UCSD-AML1 (cell line): ENCODE data around the gene PRSS12.
"Not testable (repeated sequence)": the region's sequence is repeated elsewhere in the genome, so short reads cannot be mapped to it uniquely, and the experiment has no call there.

ENCODE experiments used
- DNase-seq: peaks from one replicate; lab custom pipeline; 2025; ENCODE audit not compliant: unreplicated experiment; lab: John Stamatoyannopoulos, UW

Gene PRSS12

GRCh38 chr4:118326585-118326984 is 26.2 kb downstream of the PRSS12 start:
- DNase-seq = no peak

- no peak for DNase-seq
Observed at GRCh38 chr4:118325431-118325830, 27.4 kb downstream of the PRSS12 start.

GRCh38 chr4:118322831-118323502 is 29.8 kb downstream of the PRSS12 start:
- no peak for DNase-seq

GRCh38 chr4:118318931-118319330 is 33.9 kb downstream of the PRSS12 start:
- no peak for DNase-seq

- DNase-seq = no peak
Observed at GRCh38 chr4:118317691-118318090, 35.1 kb downstream of the PRSS12 start.

GRCh38 chr4:118314221-118314620 is 38.6 kb downstream of the PRSS12 start:
- no peak for DNase-seq

GRCh38 chr4:118313098-118313497 is 39.7 kb downstream of the PRSS12 start:
- DNase-seq = no peak

- DNase-seq = no peak
Observed at GRCh38 chr4:118308306-118309030, 44.3 kb downstream of the PRSS12 start.

GRCh38 chr4:118307643-118308042 is 45.2 kb downstream of the PRSS12 start:
- no peak for DNase-seq

GRCh38 chr4:118299619-118300018 is 53.2 kb downstream of the PRSS12 start:
- not testable (repeated sequence) for DNase-seq

- DNase-seq = no peak
Observed at GRCh38 chr4:118296729-118297128, 56.1 kb downstream of the PRSS12 start.

- DNase-seq = no peak
Observed at GRCh38 chr4:118290951-118291350, 61.9 kb downstream of the PRSS12 start.

GRCh38 chr4:118289794-118290193 is 63.0 kb downstream of the PRSS12 start:
- DNase-seq = no peak

GRCh38 chr4:118287711-118288451 is 64.9 kb downstream of the PRSS12 start:
- DNase-seq = no peak

GRCh38 chr4:118286685-118287084 is 66.1 kb downstream of the PRSS12 start:
- no peak for DNase-seq

- DNase-seq = no peak
Observed at GRCh38 chr4:118285931-118286330, 66.9 kb downstream of the PRSS12 start.

- no peak for DNase-seq
Observed at GRCh38 chr4:118284169-118284568, 68.6 kb downstream of the PRSS12 start.

- no peak for DNase-seq
Observed at GRCh38 chr4:118282692-118283091, 70.1 kb downstream of the PRSS12 start.

- DNase-seq = peak; percentile 9
Observed at GRCh38 chr4:118281611-118282442, 71.0 kb downstream of the PRSS12 start.

- DNase-seq = peak; percentile 13
Observed at GRCh38 chr4:118280501-118281218, 72.1 kb downstream of the PRSS12 start.
